ENCODE measurements around the gene RPA1. TPM values are rescaled to one million over a fixed set of nuclear protein-coding genes. Genes with fewer than 3 reads are reported as not detected.

Gene RPA1
- 19.6 and 33.5 TPM in 2 replicates for total RNA-seq

GRCh38 chr17:1829592-1830257 lies at the start of gene RPA1, which contains the start of gene SMYD4:
TSS of gene RPA1 (plus strand) at chr17:1830005. CDS start at chr17:1830094, 89 bp downstream.
TSS of gene SMYD4 (minus strand) at chr17:1829902. CDS start at chr17:1827994, 1,908 bp downstream.

Other genes starting within 250 kb of the RPA1 start
- gene SLC43A2, start 201.2 kb upstream of the RPA1 start, total RNA-seq: 5.0 and 6.2 TPM in 2 replicates
- gene SCARF1, start 184.3 kb upstream of the RPA1 start, total RNA-seq: 0.32 and 0.59 TPM in 2 replicates
- 3.5 and 3.9 TPM in 2 replicates for gene RILP, start 180.1 kb upstream of the RPA1 start, total RNA-seq
- gene PRPF8, start 145.1 kb upstream of the RPA1 start, total RNA-seq: 93.8 and 171 TPM in 2 replicates
- gene TLCD2, start 119.6 kb upstream of the RPA1 start, total RNA-seq: 2.8 and 3.6 TPM in 2 replicates
- 22.0 and 29.1 TPM in 2 replicates for gene WDR81, start 105.3 kb upstream of the RPA1 start, total RNA-seq
- not detected in 2 replicates for gene SERPINF2, start 87.1 kb upstream of the RPA1 start, total RNA-seq
- gene SERPINF1, start 67.9 kb upstream of the RPA1 start, total RNA-seq: 92.7 and 150 TPM in 2 replicates
- gene SMYD4, start 103 bp upstream of the RPA1 start, total RNA-seq: 10.1 and 10.4 TPM in 2 replicates
- 0.05 TPM in 1 of 2 replicates, not detected in the other for gene RTN4RL1, start 195.3 kb downstream of the RPA1 start, total RNA-seq
- gene DPH1, start 200.1 kb downstream of the RPA1 start, total RNA-seq: 20.2 and 28.5 TPM in 2 replicates
- gene OVCA2, start 212.0 kb downstream of the RPA1 start, total RNA-seq: 22.7 and 33.9 TPM in 2 replicates
- 42.5 and 67.7 TPM in 2 replicates for gene HIC1, start 225.1 kb downstream of the RPA1 start, total RNA-seq